ENCODE data around the gene TACC2.
"Not testable (repeated sequence)": the region's sequence is repeated elsewhere in the genome, so short reads cannot be mapped to it uniquely, and the experiment has no call there.

TACC2 gene
- 0 to 0.36 (median 0.18) reads per million in 4 experiments for total RNA-seq

DNA sequence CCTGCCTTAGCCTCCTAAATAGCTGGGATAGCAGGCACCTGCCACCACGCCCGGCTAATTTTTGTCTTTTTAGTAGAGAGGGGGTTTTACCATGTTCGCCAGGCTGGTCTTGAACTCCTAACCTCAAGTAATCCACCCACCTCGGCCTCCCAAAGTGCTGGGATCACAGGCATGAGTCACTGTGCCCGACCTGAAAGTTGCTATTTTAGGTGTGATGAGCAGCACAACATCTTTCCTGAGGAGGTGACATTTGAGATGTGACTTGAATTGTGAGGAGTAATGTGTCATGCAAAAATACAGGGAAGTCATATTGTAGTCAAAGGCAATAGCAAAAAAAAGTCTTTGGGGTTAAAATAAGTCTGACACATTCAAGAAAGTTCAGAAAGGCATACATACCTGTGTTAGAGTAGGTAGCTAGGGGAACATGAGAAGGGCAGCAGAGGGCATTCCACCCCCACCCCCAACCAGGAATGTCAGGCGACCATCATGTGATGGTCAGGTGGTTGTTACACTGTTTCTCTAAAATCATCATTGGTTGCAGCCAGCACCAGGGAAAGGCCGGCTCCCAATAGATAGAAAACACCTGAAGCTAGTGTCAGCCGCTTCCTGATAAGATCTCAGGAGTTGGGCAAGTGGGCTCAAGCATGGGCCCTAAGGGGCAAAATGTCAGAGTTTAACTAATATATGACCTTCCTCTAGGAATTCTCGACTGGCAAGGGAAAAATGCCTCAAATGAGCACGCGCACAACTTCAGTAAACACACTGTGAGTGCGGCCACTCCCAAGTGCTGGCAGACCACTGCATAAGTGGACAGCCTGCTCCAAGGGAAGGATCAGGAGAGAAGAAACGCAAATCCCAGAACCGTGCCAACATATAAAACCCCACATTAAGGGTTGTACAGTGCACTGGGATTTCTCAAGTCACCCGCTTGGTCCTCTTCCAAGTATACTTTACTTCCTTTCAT, at the start of gene TACC2:
TACC2 (plus strand) TSS at position 803 of the 964 bp plus-strand sequence. CDS start 32,819 bp downstream, outside the sequence.
- no peak for DNase-seq

GRCh38 chr10:121941532-121941931, 47.4 kb upstream of the TACC2 start:
- DNase-seq = no peak

GRCh38 chr10:121942749-121943416, 46.1 kb upstream of the TACC2 start:
- no peak for DNase-seq

DNA sequence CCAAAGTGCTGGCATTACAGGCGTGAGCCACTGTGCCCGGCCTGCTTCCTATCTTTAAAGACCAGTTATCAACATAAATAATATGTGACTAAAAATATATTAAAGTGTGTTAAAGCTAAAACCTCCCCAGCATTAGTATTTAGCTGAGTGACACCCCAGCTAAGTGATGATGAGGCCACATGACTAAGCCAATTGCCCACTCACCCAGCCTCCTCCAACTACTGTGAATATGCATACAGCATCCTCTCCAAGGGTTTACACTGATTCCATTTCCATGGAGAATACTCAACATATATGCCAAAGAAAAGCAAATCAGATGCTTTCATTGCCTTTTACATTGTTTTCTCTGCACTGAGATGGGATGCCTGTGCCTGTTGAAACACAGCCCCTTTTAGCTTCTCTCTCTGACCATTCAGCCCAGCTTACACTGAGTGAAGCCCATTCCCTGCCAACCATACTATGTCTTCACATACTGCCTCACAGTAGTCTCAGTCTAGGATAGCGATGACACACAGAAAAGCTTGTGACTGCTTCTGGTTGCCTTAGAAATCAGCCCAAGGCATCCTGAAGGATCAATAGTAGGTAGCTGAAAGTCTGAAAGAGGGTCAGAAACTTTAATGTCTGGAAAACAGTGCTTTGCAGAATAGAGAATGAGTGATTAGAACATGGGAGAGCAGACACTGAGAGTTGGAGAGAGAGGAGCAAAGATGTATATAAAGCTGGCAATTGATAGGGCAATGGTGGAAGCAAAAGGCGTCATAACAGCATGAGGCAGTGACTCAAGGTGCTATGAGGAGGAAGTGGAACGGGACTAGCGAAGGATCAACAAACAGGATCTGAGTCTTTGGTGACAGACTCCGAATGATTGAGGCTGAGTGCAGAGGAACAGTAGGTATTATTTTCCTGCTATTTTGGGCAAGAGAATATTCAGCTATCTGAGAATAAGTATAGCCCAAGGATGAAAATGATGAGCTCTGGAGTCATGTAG, 41.3 kb upstream of the TACC2 start:
- no peak for DNase-seq

GRCh38 chr10:121949049-121949448, 39.9 kb upstream of the TACC2 start:
- no peak for DNase-seq

DNA sequence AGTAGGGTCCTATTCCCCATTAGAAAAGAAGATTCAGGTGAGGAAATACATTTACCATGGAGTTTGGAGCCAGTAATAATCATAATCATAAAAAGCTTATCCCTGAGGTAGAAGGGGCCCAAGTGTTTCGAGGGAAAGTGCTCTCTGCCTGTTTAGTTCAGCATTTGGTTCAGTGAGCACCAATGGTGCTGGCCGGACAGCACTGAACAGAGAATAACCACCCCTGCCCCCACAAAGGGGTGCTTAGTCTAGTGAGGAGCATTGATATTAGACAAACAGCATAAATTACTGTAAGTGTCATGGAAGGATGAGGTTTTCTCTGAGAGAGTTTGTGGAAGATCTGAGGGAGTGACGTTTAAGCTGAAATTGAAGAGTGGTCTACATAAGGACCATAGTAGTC, 39.5 kb upstream of the TACC2 start:
- no peak for DNase-seq

DNA sequence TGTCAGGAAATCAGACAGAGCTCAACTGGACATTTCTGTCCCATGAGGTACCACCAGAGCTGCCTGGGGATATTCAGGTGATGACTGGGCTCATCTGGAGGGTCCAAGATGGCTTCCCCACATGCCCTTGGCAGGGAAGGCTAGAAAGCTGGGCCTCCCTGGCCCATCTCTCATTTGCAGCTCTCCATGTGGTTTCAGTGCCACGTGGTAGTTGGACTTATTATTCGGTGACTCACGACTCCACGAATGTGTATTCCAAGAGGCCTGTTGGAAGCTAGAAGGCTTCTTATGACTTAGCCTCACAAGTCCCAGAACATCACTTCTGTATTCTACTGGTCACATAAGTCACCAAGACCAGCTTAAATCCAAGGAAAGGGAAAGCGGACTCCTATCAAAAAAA, 36.7 kb upstream of the TACC2 start:
- DNase-seq = no peak

- no peak for DNase-seq
These were observed 32.6 kb upstream of the TACC2 start for GRCh38 chr10:121956111-121957061.

DNA sequence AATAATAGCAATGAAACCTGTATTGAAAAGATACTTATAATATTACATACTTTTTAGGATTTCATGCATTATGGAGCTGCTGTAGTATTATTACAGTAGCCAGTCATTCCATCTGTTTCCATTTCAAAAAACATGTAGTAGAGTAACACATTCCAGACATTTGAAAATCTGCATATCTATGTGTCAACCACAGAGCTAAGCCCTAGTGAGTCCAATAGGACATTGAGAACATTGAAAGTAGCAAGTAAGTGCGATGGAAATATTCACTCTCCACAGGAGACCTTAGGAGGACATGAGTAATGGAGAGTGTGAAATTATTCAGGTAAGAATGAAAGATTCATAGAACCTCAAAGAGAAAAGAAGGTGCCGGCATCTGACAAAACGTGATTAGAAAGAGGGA, 29.3 kb upstream of the TACC2 start:
- no peak for DNase-seq

- no peak for DNase-seq
These were observed 27.5 kb upstream of the TACC2 start for GRCh38 chr10:121961456-121961855.

DNA sequence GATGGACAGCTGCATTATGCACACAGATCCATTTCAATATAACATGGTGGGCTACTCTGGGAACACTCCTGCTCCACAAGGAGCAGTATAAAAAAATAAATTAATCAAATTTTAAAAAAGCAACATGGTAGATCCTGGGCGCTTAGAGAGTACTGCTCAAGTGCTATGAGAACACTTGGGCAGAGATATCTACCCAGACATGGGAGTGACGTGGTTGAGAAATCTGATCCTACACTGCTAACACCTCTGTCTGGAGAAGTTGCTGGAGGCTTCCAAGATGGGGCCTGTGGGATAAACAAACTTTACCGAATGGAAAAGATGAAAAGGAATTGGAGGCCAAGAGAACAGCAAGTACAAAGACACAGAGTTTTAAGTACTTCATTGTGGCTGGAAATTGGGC, 23.0 kb upstream of the TACC2 start:
- DNase-seq = no peak

DNA sequence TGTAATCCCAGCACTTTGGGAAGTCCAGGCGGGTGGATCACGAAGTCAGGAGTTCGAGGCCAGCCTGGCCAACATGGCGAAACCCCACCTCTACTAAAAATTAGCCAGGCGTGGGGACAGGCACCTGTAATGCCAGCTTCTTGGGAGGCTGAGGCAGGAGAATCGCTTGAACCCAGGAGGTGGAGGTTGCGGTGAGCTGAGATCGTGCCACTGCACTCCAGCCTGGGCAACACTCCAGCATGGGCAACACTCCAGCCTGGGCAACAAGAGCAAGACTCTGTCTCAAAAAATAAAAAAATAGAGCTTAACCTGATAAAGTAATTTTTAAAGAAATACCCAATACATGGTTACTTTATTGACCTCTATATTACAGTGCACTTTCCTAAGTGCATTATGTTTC, 19.9 kb upstream of the TACC2 start:
- not testable (repeated sequence) for DNase-seq

GRCh38 chr10:121974019-121974534, 14.9 kb upstream of the TACC2 start:
- no peak for DNase-seq

DNA sequence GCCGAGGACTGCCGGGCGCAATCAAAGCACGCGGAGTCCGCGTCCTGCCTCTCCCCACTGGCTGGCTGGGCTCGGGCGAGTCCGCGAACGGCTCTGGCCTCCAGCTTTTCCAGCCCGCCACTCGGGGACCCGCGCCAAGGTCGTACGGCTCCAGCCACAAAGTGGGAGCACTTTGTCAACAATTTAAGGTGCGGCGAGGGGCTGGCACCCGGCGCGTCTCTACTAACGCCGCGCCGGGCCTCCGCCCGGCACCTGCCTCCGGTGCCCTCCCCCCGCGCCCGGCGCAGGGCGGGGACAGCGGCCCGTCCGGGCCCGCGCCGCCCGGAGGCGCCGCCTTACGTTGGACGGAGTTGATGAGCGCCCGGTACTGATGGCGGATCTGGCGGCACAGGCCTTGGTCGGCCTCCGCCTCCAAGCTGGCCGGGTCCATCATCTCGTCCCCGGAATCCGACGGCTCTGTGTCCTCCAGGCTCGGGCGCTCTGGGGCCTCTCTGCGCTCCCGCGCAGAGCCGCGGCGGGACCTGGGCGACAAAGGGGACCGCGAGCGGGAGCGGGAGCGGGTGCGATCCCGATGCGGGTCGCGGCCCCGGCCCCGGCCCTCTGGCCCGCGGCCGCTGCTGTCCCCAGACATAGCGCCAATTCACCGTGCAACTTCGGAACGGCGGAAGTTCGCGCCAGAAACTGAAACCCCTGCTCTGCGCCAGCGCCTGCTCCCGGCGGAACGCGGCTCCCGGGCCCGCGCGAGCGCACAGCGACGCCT, 14.2 kb upstream of the TACC2 start, which contains the start of gene NSMCE4A:
NSMCE4A (minus strand) TSS at position 683 of the 760 bp plus-strand sequence; CDS start at position 631, 52 bp downstream.
- DNase-seq = peak; percentile 21

DNA sequence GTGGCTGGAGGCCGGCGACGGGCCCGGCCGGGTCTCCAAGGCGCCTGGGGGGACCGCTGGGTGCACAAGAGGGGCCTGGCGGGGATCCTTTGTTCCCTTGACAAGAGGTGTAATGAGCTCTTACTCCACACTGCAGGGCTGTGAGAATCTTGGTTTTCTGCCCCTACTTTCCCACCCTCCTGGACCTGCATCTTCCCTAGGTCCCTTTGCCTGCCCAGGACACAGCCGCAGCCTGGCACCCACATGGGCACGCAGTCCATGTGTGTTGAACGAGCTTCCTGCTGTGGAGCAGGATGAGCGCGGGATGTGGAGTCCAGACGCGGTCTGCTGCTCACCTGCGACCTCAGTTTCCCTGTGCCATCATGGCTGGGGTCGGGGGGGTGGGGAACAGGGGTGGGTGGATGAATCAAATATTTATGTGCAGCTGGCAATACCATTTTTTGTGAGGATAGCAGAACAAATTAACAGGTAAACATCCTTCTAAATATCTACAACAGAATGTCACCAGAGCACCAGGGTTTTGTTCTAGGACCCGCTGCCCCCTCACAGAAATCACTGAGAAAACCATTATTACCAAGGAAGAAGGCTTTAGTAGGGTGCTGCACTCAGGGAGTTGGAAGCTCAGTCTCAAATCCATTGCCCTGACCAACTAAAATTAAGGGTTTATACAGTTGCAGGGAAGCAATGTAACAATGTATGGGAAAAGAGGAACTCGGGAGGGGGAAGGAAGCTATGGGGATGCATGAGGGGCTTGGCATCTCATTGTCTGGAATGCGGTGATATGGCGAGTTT, 13.5 kb upstream of the TACC2 start:
- no peak for DNase-seq

DNA sequence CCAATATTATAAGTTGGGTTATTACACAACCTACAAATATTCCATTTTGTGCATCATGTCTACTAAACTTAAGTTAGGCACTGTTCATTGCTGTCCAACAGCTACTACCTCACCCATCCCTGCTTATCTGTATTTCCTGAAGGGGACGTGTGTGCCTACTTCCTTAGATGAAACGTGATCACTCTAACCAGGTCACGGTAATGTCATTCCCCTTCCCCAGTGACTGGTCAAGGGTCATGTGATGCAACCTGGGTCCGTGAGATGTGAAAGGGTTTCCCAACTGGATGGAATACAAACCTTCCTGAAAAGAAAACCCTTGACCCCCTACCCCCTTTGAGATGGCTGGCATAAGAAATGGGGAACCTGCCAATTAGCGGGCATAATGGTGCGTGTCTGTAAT, 12.4 kb upstream of the TACC2 start:
- no peak for DNase-seq

- DNase-seq = no peak
These were observed 10.5 kb upstream of the TACC2 start for GRCh38 chr10:121978511-121978910.

DNA sequence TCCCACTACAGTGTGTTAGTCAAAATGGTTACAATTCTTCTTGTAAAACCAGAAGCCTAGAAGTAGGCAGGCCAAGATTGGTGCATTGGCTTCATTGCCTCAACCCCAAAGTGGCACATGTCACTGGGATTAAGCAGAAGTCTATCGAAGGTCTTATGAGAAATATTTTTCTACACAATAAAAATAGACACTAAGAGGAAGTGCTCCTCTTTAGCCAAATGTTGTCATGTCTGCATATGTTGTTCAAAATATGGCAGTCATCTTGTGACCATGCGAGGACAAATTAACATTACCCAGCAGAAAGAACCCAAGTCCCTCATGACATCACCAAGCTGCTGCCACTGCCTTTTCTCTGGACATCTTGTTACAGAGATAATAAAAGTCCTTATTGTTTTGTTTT, 7.6 kb upstream of the TACC2 start:
- DNase-seq = no peak

DNA sequence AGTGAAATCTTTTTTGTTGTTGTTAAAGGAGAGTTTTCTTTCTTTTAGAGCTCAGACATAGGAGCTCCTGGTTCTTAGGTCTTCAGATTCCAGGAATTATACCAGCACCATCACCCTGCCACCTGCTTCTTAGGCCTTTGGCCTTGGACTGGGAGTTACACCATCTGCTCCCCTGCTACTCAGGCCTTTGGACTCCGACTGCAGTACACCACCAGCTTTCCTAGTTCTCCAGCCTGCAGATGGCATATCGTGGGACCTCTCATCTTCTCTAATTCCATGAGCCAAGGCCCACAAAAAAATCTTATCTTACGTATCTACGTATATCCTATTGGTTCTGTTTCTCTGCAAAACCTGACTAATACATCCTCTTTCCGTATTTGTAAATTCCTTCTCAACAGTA, 5.1 kb upstream of the TACC2 start:
- no peak for DNase-seq
